CD1c-positive myeloid dendritic cell (primary cell): ENCODE measurements around the gene ARX.

ENCODE experiments used
- DNase-seq: peaks from one replicate; pipeline ENCODE4 v3.0.0-alpha.2; 2016; ENCODE audit errors: extremely low spot score

Gene ARX

DNA sequence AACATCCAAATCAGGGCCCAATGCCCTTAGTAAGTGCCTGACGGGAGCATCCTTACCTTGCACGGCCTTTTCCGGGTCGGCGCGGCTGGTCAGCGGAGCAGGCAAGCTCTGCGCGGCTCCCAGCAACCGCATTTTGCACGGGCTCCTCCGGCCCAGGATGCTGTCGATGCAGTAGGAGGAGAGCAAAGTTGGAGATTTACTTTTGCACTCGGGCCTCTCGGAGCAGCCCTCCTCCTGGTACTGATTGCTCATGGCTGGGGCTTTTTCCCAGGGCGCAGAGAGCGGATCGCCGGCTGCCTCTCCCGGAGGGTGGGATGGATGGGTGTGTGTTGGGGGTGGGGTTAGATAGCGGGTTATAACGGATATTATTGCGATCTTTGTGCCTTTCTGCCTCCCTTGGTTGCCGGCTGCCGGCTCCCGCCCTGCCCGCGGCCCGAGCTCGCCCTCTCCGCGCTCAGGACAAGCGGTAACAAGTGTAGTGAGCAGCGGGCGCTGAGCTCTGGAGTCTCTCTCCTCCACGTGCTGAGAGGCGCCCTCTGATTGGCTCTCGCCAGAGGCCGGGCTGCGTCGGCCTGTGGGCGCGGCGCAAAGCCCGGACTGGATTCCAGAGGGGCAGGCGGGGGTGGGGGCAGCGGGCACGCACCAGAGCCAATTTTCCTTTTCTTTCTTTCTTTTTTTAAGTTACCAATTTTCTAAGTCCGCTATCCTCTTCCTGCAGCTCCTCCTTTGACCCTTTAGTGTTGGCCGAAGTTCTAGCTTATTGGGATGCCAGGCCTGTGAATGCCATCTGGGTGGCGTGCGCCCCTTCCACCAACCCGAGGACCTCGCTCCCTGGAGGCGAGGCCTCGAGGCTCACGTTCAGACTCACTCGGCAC lies at the start of gene ARX:
Gene ARX, minus strand, starts transcription at position 480 of the 875 bp plus-strand sequence. Its CDS starts 228 bp downstream, at position 252.
- peak; percentile 33 for DNase-seq

GRCh38 chrX:25059273-25059672 lies 43.5 kb upstream of the ARX start:
- no peak for DNase-seq

DNA sequence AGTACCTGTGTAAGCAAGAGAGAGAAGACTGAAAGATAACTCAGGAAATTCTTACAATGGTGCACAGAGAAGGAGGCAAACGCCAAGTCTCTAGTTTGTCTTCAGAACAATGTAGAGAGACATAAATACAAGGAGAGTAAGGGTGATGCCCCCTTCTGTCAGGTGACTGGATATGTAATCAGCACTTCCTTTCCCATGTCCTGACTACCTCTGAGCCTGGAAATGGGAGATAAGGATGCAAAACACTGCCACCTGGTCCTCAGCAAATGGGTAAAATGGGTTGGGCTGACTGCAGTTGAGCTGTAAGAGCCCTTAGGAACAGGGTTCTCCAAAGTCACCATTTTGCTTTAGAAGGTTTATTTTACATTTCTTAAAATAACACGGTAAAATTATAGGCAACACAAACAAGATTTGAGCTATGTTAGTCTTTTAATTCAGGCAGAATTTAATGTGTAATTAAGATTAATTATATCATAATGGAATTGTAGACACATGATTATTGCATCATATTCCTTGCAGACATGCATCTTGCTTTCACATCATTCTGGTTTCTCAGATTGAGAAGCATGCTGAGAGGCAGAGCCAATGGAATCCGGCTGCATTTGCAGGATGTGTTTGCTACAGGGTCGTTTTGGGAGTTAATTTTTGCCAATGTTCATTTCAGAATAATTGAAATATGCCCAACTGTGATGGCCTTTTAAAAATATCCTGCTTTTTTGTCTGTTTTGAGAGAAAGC lies 37.2 kb upstream of the ARX start:
- DNase-seq = no peak

DNA sequence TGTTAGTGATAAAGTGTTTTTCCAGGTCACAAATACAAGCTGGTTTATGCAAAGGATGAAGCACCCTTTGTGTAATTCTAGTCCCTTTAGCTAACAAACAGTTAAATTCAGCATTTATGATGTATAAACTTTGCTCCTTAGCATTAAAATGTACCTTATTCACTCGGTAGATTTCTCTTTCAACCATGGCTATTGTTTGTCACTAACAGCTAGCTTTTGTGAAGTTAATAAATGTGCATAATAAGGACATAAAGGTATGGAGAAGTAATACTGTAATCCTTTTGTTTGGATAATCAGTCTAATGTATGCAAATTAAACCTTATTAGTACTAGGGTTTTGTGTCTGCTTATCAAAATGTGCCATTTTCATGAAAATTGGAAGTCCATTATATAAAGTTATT lies 34.2 kb upstream of the ARX start:
- no peak for DNase-seq

- DNase-seq = peak; percentile 12
Measured at GRCh38 chrX:25049357-25049756, 33.6 kb upstream of the ARX start.

- DNase-seq = no peak
Measured at GRCh38 chrX:25048178-25048577, 32.4 kb upstream of the ARX start.

DNA sequence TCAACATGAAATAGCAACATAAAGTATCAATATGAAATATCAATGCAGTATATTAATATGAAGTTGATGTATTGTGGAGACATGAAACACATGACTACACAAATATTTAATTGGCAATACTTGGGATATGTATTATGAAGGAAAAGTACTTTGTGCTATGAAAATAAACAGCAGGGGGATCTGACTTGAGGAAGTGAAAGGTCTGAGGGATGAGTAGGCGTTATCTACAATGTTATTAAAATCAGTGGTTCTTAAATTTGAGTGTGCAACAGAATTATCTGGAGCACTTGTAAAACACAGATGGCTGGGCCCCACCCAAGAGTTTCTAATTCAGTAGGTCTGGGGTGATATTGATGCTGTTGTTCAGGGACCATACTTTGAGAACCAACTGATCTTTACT lies 27.4 kb upstream of the ARX start:
- peak; percentile 38 for DNase-seq

- no peak for DNase-seq
Measured at GRCh38 chrX:25039036-25039435, 23.3 kb upstream of the ARX start.

DNA sequence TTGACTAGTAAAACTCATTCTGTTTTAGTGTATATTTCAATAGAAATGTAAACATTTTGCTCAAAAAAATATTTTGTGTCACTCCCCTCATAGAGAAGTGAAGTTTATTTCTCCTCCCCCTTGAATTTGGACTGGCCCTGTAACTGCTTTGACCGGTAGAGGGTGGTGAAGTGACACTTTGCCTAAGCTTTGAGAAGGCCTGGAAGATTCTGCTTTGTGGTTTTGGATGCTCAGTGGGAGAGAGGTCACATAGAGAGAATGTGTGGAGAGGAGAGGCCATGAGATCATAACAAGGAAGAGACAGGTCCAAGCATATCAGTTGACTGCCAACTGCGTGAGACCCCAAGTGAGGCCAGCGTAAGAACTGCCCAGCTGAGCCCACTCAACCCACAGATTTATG lies 19.1 kb upstream of the ARX start:
- DNase-seq = no peak

- DNase-seq = no peak
Measured at GRCh38 chrX:25029288-25029825, 13.6 kb upstream of the ARX start.

GRCh38 chrX:25028726-25029125 lies 13.0 kb upstream of the ARX start:
- no peak for DNase-seq

- no peak for DNase-seq
Measured at GRCh38 chrX:25026576-25026975, 10.8 kb upstream of the ARX start.

GRCh38 chrX:25025615-25026014 lies 9.8 kb upstream of the ARX start:
- DNase-seq = no peak

- DNase-seq = no peak
Measured at GRCh38 chrX:25023908-25024307, 8.1 kb upstream of the ARX start.

DNA sequence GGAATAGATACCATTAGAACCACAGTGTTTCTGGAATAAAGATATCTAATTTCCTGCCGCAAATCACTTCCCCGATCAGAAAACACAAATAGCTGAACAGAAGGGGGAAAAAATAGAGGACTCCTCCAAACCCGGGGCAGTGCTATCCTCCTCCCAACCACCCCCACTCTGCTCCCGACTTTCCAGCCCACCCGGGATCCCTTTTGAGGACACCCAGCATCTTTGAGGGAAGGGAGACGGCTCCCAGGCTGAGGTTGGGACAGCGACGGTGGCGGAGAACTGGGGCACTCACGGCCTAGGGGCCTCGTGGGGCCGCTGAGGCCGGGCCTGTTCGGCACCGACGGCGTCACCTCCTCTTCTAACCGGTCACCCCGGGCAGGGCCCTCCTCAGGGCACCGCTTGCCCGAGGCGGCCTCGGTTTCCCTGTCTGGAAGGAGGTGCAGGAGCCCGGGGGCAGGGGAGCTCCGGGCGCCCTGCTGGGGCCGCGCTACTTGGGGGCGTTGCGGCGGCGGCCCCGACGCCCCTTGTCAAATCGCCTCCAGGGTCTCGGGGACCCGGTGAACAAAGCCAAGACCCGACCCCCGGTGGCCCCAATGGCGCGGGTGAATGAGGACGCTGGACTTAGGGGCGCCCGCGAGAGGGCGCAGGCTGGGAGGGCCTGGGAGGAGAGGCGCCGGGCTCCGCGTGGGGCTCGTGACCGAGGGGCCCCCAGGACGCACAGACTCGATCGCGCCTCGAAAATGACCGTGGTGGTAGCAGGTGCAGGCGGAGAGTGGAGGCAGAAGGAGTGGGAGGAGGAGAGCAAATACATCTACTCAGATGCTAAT lies 6.9 kb upstream of the ARX start:
- DNase-seq = no peak

- DNase-seq = peak; percentile 12
Measured at GRCh38 chrX:25020905-25021449, 5.2 kb upstream of the ARX start.

- DNase-seq = no peak
Measured at GRCh38 chrX:25020391-25020904, 4.7 kb upstream of the ARX start.

GRCh38 chrX:25019707-25020390 lies 4.1 kb upstream of the ARX start:
- DNase-seq = no peak

DNA sequence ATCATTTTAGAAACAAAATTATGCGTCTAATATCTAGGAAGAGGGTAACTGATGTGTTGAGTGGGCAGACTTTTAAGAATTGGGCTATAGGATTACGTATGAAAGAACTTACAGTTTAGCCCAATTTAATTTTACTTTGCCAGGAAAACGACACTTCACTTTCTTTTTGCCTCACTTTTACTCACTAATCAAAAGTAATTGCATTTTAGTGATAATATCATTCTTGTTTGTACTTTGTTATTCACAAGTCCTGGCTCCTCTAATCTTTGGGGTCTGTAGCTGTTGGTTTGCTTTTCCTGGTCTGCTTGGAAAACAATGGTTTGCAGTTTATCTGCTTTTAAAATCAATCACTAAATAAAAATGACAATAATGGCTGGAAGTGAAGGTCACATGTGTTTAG lies 2.9 kb upstream of the ARX start:
- no peak for DNase-seq

DNA sequence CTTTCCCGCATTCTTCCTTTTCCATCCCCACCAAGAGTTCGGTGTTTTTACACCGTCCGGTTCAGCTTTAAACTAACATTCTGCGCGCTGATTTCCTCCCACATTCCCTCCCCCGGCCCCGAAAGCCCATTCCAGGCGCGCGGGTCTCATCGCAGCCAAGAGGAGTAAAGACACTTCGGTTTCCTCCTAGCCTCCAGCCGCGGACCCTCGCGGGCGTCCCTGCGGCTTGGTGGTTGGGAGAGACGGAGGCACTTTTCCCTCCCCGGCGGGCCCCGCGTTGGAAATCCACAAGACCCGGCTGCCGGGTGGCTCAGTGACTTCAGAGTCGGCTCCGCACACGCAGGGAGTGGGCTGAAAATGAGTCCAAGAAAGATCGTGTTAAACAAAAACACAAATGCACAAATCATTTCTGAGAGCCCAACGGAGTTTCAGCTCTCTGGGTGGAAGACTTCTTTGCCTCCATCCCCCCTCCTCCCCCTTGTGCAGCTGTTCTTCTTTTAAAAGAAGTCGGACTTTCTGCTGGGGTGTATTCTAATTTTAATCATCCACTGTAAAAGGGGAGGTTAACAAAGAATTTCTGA lies 2.0 kb upstream of the ARX start:
- no peak for DNase-seq
